GM18858 (cell line): Measurements from ENCODE around the gene RBM15.

Source experiments
- ATAC-seq: cut with Tn5 transposase; IDR thresholded peaks from one replicate; pipeline ENCODE4 v1.9.1; 2021; ENCODE audit not compliant: unreplicated experiment

RBM15 gene

DNA sequence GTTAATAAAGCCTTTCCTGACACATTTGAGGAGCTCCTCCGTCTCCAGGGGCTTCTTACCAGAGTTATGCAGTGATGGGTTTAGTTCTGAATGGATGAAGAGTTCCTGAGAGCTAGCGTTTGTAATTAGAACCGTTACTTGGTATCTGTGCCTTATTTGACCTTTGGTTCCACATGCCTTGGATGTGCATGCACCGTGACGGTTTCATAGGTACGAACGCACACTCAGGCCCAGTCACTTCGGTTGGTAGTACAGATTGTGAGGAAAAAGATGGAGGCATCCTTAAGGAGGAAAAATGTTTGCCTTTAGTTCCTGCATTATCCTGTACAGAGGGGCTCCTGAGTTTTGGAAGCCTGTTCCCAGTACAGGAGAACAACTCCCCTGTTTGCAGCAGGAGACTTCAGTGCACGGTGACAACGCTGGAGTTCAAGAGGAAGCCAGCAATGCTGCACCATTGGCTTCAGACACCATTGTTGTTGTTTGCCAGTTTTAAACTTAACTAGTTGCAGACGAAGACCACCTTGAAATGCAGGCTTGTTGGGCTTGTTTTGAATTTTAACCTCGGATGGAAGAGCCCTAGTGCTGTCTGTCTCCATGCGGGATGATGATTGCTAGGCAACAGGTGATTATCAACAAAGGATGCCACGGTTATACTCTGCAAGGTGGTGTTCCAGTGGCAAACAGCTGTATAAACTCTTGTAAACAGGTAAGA lies 8.2 kb downstream of the RBM15 start:
- no peak for ATAC-seq

DNA sequence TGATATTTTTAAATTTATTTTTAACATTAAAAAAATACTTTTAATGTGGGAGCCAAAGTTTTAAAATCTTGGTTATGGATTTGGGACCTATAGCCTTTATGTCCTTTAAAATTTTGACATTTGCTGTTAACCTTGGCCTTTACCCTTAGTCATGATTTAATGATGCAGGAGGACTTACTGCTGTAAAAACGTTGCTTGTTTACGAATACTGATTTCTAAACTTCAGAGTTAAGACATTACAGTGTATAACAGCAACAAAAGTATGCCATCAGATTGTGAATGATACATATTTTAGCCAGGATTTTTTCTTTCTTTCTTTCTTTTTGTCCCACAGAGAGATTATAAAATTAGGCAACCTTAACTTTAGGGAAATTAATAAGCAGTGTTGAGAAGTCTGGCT lies 8.9 kb downstream of the RBM15 start:
- ATAC-seq: no peak

DNA sequence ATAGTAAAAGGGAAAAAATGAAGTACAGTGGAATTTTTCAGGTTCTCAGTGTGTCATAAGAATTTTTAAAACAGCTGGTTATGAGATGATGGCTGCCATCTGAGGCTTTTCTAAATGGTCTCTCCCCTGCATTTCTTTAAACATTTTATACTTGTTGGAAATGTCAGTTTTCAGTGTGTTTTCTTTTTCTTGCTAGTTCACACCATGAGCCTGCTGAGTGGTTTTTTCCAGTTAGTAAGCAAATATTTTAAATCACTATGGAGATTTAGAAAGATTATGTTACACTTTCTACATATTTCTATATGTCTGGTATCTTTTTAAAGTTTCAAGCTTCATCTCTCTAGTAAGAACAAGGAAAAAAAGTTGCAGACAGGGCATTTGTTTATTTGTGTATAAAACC lies 9.6 kb downstream of the RBM15 start:
- no peak for ATAC-seq

DNA sequence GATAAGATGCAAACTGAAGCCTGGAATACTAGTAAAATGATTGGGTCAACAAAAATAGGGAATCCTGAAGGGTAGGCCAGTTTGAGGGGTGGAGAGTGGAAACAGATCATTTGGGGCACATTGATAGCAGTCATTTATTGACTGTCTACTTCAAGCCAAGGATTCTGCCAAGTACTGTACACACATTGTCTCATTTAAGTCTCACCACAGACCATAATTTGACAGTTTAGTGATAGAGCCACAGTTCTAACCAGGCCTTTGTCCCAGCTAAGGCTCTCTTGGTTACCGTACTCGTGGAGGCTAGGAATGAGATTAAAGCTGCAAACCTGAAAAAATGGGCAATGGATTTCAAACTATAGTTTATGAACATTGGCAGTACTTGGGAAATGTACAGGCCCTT lies 11.2 kb downstream of the RBM15 start:
- no peak for ATAC-seq

DNA sequence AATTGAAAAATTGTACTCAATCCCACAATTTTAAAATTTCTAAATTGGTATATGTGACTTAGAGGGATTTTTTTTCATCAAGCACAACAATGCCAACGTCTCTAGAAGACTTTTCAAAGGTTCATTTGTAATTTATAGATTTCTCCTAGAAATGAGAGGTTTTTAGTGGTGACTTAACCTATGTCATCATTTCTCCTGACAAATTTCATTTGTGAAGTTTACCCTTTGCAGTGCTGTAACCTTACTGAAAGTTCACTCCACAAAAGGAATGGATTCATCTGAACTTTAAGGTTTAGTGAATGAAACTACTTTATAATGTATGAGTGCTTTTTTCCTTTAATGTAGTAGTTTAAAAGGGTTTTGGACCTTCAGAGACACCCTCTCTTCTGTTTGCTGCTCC lies 16.1 kb downstream of the RBM15 start:
- ATAC-seq: no peak

DNA sequence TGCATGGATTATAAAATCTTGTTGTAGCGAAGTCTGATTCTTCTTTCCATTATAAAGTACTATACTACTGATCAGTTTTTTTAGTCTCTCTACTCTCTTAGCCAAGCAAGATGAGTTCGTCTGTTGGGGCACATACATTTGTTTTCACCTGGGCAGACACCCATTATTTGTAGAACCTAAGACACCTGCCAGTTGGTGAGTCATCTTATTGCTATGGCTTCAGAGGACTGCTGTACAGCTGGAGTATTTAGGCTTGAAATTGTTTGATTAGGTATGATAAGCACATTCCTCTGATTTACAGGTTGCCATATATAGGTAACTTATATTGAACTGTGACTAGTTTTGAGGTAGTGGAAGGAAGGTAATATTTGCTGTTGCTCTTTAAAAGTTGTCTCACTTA lies 17.2 kb downstream of the RBM15 start:
- no peak for ATAC-seq

DNA sequence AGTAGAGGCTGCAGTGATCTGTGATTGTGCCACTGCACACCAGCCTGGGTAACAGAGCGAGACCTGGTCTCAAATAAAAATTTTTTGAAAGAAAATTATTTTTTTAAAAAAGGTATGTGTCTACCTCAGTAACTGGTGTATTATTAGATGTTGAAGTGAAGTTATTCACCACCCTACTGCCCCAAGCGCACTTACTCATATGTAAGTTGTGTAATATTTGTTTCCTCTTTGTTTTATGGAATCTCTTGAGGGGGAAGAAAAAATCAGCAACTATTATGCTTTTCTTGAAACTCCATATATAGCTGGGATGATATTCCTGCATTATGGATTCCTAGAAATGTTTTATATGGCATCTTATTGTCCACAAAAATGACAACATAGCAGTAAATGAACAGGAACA lies 21.3 kb downstream of the RBM15 start:
- ATAC-seq: no peak

DNA sequence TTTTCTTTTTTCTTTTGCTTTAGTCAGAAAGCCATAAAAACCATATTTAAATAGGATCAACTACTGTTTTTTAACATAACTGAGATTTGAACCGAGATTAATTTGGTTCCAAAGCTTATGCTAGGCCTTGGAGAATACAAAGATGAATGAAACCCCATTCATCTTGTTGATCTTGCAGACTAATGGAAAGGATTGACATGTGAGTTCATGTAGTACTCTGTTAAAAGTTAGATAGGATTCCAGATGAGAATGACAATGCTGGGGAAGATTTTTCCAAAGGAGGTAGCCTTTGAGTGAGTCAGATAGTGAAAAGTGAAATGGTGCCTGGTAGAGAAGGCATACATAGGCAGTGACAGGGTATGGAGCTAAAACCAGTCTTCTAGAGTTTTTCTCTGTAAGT lies 22.7 kb downstream of the RBM15 start:
- ATAC-seq: no peak

DNA sequence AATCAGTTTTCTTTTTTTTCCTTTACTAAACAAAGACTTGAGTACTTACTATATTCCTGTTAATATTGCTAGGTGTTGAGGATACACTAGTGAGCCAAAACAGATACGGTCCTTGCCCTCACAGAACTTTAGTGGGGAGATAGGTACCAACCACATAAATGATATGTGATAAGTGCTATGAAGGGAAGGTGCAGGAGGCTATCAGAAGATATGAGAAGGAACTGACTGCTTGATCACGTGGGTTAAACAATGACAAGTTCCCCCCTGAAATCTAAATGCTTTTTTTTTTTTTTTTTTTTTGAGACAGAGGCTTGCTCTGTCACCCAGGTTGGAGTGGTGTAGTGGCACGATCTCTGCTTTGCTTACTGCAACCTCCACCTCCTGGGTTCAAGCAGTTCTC lies 25.0 kb downstream of the RBM15 start:
- no peak for ATAC-seq

DNA sequence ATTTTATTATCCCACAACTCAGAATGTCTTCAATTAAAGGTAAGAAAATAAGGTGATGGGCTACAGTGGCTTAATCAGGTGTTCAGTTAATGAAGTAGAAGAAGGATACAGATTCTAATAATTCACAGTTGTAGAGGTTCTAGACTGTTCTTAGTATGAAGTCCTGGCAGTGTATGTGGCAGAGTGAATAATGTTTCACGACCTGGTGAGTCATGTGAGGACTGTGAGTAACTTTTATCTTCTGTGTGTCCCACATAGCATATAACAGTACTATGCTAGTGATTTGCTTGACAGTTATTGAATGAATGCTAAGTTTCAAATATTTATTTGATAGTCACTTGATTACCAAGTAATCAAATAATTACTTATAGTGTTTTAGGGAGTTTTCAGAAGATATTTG lies 31.6 kb downstream of the RBM15 start:
- ATAC-seq: no peak

DNA sequence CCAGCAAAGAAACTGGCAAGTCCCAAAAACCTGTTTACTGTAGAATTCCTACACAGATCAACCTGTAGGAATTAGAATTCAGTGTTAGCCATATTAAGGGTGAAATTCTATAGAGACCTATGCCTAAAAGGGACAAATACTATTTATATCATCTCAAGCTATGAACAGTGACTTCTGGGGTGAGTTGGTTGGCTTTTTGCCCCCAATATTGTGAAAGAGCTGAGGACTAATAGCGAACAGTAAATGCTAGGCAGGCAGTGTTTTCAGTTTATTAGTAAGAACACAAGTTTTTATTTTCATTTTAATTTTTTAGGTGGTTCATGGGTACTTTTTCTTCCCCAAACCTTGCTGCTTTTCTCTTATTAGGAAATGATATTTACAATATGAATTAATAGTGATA lies 36.3 kb downstream of the RBM15 start:
- no peak for ATAC-seq

DNA sequence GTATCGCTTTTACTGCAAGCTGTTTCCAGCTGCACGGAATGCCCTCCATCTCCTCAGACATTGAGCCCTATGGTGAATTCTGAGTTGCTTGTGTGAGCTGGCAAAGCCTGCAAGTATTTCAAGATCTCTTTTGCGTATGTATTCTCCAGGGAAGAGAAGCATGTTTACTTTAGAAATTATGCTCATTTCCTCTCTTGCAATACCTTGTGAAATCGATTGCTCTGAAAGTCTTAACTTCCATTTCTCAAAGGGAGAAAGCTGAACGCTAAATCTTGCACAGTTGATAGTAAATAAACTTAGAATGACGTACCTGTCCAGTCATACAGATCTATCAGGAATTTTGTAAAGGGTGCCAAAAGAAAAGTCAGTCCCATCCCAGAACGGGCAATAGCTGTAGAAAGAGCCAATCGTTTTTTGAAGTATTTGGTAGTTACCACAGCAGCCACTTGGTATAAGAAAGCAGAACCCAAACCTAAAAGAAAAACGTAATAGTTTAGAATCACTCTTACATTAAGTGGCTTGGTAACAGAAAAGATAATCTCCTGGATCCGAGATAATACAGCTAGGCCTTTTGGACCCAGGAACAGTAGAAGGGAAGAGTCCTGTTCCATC lies 41.6 kb downstream of the RBM15 start:
- no peak for ATAC-seq

DNA sequence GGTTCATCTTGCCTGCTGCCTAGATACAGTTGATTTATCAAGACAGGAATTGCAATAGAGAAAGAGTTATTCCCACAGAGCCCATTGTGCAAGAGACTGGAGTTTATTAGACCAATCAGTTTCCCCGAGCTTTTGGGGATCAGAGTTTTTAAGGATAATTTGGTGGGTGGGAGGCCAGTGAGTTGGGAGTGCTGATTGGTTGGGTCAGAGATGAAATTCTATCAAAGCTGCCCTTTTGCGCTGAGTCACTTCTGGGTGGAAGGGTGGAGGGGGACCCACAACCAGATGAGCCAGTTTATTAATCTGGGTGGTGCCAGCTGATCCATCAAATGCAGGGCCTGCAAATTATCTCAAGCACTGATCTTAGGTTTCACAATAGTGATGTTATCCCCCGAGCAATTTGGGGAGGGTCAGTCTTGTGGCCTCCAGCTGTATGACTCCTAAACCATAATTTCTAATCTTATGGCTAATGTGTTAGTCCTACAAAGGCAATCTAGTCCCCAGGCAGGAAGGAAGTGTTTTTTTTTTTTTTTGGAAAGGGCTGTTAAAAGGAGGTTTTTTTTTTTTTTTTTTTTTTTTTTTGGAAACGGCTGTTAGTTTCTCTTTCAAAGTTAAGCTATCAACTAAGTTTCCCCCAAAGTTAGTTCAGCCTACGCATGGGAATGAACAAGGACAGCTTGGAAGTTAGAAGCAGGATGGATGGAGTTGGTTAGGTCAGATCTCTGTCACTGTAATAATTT lies 44.2 kb downstream of the RBM15 start:
- no peak for ATAC-seq

DNA sequence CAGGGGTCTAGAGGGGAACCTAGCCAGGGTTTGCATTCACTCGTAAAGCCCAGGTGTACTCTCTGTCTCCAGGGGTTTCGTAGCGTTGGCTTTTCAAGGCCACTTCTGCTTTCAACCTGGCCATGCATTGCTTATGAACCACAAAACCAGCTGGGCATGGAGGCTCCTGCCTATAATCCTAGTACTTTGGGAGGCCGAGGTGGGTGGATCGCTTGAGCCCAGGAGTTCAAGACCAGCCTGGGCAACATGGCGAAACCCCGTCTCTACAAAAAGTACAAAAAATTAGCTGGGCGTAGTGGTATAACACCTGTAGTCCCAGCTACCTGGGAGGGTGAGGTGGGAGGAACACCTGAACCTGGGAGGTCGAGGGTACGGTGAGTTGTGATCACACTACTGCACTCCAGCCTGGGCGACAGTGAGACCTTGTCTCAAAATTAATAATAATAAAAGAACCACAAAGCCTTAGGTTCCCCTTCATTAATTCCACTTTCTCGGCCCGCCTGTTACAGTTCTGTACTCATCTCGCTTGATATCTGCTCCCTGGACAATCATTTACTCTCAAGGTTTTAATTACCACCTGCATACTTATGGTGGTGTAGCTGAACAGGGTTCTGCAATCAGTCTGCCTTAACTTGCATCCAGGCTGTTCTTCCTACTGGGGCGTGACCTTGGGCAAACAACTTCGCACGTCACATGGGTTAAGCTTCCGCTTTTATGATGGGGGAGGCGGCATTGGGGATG lies 45.6 kb downstream of the RBM15 start:
- ATAC-seq: peak; percentile 50

DNA sequence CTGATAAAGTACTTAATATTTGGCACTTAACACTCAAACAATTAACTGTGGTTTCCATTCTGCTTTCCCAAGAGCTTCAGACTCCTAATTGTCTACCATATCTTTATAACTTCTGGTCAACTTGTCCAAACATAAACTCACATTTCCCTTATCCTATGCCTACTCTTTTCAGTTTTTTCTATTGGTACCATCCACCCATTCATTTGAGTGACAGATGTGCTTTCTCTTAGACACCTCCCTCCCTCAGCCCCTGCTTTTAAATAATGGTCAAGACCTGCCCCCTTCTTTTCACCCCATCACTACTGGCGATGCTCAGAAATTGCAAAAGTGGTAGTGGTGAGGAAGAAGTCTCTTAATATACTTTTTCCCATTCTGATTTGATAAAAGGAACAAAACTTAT lies 46.2 kb downstream of the RBM15 start:
- no peak for ATAC-seq

DNA sequence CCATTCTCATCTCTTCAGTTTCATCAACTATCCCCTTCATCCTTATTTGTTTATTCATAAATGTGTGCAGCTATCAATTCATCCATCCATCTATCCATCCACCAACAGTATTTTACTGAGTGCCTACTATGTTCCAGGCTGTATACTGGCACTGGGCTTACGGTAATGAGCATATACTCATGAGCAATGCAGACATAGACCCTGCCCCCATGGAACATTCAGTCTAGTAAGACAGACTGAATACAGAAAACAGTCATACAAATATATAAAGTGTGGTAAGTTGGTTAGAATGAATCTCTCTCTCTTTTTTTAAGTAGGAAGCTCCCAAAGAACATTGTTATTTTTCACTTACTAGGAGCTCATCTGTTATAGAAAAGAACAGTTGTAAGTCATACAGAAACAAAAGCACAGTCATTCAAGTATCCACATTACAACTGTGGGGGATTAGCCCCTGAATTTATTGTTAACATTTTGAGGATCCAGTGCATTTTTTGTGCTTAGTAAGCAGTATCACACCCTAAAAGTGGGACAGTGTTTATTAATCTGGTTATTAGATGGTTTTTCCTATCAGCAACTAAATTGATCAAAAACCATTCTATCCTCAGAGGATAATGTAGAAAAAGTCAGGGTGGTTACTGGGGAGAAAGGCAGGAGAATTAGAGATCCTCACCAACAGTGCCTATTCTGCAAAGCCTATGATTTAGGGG lies 48.0 kb downstream of the RBM15 start:
- ATAC-seq: no peak

DNA sequence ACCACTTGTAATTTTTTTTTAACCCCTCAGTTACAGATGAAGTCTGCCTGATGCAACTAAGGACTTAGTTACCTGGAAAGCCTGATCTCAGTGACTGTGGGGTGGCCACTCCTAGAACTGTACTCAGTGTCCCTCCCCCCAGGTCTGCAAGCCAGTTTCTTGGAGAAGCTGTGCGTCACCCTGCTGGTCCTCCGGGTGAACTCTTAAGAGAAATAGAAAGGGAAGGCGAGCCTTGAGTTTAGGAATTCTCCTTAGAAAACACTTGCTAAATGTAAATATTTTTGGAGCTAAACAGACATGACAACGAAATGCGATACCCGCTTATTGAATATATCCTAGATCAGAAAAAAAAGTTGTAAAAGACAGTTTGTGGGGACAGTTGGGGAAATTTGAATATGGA lies 50.9 kb downstream of the RBM15 start:
- ATAC-seq: no peak

DNA sequence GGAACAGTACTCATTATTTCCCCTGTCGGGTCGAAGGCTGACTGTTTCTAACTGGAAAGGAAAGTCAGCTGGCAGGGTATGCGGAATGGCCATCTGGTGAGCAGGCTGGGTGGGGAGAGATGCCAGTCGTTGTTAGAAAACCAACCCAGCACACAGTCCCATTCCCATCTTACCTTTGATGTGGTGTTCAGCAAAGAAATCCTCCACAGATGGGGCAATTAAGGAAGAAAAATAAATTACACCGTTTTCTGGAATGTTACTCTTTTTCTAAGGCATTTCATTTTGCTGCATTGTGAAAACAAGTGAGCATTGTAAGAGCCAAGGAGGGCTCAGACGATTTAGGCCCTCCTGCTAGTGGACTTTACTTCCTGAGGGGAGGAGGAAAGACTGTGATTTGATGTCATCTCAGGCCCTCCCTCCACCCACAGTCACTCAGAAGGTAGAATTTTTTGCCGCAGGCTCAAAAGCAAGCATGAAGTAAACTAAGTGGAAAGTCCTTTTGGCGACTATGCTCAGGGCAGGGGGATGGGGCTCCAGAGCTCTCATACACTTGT lies 51.6 kb downstream of the RBM15 start, which contains the start of gene SLC16A4:
Gene SLC16A4, minus strand, starts transcription at position 335 of the 554 bp plus-strand sequence. CDS start 1,703 bp downstream, outside the sequence.
- ATAC-seq: no peak

DNA sequence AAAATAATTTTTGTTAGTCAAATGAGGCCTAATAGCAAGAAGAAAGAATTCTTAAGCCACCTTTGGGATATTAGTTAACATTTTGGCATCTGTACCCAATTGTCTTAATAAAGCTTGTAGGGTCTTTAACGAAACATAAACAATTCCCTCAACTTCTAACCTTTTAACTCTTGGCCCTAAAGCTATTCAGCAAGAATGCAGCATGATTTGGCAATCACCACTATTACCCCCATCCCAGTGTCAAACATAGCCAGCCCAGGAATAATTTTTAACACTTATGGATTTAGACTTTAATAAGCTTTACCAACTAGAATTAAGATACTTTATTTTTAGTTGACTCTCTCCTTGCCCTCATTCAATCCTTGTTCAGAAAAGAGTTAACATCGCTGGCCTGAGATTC lies 54.1 kb downstream of the RBM15 start:
- no peak for ATAC-seq

DNA sequence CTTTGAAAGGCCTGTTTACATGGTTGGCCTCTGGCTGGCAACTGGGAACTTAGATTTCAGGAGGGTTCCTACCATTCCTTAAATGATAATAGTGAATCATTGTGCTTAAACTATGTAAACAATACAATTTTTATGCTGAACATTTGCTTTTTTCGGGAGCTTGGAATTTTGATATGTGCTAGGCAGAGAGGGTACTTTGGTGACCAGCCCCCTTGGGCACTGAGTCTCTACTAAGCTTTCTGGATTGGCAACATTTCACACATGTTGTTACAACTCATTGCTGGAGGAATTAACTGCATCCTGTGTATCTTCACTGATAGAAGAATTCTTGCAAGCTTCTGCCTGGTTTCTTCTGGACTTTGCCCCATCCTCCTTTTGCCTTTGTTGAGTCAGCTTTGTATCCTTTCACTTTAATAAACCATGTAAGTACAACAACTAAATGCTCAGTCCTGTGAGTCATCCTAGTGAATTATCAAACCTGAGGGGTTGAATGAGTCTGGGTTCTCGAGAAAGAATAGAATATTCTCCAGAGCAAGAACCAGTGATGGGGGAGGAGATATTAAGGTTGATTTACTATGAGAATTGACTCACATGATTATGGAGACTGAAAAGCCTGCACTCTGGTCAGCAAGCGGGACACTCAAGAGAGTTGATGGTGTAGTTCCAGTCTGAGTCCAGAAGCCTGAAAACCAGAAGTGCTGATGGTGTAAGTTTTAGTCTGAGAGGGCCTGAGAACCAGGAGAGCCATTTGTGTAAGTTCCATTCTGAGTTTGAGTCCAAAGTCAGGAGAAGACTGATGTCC lies 54.7 kb downstream of the RBM15 start:
- no peak for ATAC-seq
